ENCODE results near the gene B3GNT3. TPM values are rescaled to one million over a fixed set of nuclear protein-coding genes. Genes with fewer than 3 reads are reported as not detected.
"Not testable (repeated sequence)": the region's sequence is repeated elsewhere in the genome, so short reads cannot be mapped to it uniquely, and the experiment has no call there.

Gene B3GNT3
- total RNA-seq, 1 experiment from 2014 or later = 22.2 TPM

DNA sequence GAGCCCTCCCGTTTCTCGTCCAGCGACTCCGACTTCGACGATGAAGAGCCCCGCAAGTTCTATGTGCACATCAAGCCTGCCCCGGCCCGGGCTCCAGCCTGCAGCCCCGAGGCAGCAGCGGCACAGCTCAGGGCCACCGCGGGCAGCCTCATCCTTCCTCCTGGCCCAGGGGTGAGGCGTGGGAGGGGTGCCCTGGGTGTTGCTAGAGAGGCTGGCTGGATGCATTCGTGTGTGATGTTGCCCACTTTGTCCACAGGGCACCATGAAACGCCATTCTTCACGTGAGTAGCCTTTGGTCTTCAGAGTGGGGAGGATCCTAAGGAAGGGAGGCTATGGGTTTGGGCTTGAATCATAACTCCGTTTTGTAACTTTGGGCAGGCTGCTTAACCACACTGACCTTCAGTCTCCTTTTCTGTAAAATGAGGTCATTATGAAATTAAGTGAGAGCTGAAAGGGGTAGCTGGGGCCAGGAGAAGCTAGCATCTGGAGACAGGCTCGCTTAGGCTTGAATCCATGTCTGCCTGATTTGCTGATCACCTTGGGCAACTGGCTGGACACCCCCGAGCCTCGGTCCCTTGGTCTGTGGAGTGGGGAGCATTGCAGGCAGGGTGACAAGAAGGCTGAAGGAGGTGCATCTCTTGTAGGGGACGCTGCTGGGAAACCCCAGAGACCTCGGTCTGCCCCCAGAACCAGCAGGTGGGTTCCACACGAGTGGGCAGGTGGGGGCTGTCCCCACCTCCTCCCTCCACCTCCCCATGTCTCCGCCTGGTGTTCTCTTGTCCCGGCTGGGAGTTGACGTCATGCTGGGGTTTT, 18.7 kb upstream of the B3GNT3 start:
- H3K4me3 ChIP-seq (replicated peaks in 1 of 2; ENCODE audit: low read depth in 1 of 2, low read length in 2 of 2) = no peak overlapping the region
- ChIA-PET RAD21 (ENCODE audit: low non-redundant PET in 1 of 2, low total read pairs in 2 of 2, uncharacterized antibody in 2 of 2, unreplicated experiment in 2 of 2) (no interaction called here), CTCF (interaction anchor here (0.5 to 3.5 kb wide), 2 partner anchors 10 to 170 kb away, joined by 3 to 29 read pairs; no protein-coding TSS in a partner anchor), POLR2A (interaction anchor here (1.0 kb wide), 1 partner anchor 83 kb away, joined by 3 read pairs; the partner anchor contains the start of gene RPL18A)
- H3K9me2 ChIP-seq (ENCODE audit: insufficient read depth) = no peaks in the 10 kb centered on the region
- H3K9me3 ChIP-seq (ENCODE audit: control insufficient read depth in 1 of 2, insufficient read depth in 1 of 2, low read depth in 1 of 2, low read length in 2 of 2) = no peaks in the 10 kb centered on the region
- no peaks in the 10 kb centered on the region for H3K36me3 ChIP-seq (ENCODE audit: control insufficient read depth in 1 of 2, insufficient read depth in 2 of 2, low read length in 2 of 2)
- DNase-seq (ENCODE audit: low read depth, low spot score) = no peak
- ATAC-seq = no peak
- TF ChIP-seq, protein P1, sequence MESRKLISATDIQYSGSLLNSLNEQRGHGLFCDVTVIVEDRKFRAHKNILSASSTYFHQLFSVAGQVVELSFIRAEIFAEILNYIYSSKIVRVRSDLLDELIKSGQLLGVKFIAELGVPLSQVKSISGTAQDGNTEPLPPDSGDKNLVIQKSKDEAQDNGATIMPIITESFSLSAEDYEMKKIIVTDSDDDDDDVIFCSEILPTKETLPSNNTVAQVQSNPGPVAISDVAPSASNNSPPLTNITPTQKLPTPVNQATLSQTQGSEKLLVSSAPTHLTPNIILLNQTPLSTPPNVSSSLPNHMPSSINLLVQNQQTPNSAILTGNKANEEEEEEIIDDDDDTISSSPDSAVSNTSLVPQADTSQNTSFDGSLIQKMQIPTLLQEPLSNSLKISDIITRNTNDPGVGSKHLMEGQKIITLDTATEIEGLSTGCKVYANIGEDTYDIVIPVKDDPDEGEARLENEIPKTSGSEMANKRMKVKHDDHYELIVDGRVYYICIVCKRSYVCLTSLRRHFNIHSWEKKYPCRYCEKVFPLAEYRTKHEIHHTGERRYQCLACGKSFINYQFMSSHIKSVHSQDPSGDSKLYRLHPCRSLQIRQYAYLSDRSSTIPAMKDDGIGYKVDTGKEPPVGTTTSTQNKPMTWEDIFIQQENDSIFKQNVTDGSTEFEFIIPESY (IDR thresholded peaks at IDR 0.05; ENCODE audit: extremely low read depth, insufficient replicate concordance, low read length) = no peak
- no peak overlapping the region for H3K27ac ChIP-seq (ENCODE audit: low read depth, low read length)
- H3K79me2 ChIP-seq (ENCODE audit: insufficient read depth, low read length) = no peaks in the 10 kb centered on the region
- H3K4me1 ChIP-seq (ENCODE audit: control insufficient read depth in 1 of 2, insufficient read depth in 2 of 2, low read length in 2 of 2) = peaks cover 22 to 42% of the 10 kb centered on the region in 2 experiments
- no peak overlapping the region for H3K4me2 ChIP-seq (ENCODE audit: low read length)
- no TSS peak for BruUV-seq (replicated peaks)
- H3K27me3 ChIP-seq (ENCODE audit: insufficient read depth, low read length) = no peaks in the 10 kb centered on the region
- intact Hi-C loops (cut with micrococcal nuclease) = loop anchor here (1.0 to 5.0 kb wide), 5 partner anchors 74 to 323 kb away; partner anchors contain the start of genes CCDC124 and PGLS
- no peak overlapping the region for H3K9ac ChIP-seq (ENCODE audit: low read length)
- H2AFZ ChIP-seq (ENCODE audit: low read depth, low read length, poor library complexity, severe bottlenecking) = no peak overlapping the region
- H4K20me1 ChIP-seq (ENCODE audit: insufficient read depth) = no peaks in the 10 kb centered on the region

DNA sequence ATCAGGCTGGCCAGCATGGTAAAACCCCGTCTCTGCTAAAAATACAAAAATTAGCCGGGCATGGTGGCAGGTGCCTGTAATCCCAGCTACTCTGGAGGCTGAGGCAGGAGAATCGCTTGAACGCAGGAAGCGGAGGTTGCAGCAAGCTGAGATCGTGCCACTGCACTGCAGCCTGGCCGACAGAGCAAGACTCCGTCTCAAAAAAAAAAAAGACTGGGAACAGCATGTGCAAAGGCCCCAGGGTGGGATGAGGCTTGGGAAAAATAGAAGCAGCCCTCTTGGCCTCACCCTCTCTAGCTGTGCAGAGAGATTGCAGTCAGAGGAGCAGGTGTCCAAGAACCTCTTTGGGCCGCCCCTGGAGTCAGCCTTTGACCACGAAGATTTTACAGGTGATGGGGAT, 17.1 kb upstream of the B3GNT3 start:
- H3K79me2 ChIP-seq (ENCODE audit: insufficient read depth, low read length); H3K9ac ChIP-seq (ENCODE audit: low read length); H3K27me3 ChIP-seq (ENCODE audit: insufficient read depth, low read length); H2AFZ ChIP-seq (ENCODE audit: low read depth, low read length, poor library complexity, severe bottlenecking); ATAC-seq; BruUV-seq (replicated peaks); H3K36me3 ChIP-seq (ENCODE audit: control insufficient read depth in 1 of 2, insufficient read depth in 2 of 2, low read length in 2 of 2); DNase-seq (ENCODE audit: low read depth, low spot score); H3K9me3 ChIP-seq (ENCODE audit: control insufficient read depth in 1 of 2, insufficient read depth in 1 of 2, low read depth in 1 of 2, low read length in 2 of 2); RAD21 ChIA-PET (ENCODE audit: low non-redundant PET in 1 of 2, low total read pairs in 2 of 2, uncharacterized antibody in 2 of 2, unreplicated experiment in 2 of 2); H3K9me2 ChIP-seq (ENCODE audit: insufficient read depth); H4K20me1 ChIP-seq (ENCODE audit: insufficient read depth); H3K4me3 ChIP-seq (replicated peaks in 1 of 2; ENCODE audit: low read depth in 1 of 2, low read length in 2 of 2): not testable (repeated sequence)
- Histone ChIP-seq H3K4me1 (ENCODE audit: control insufficient read depth in 1 of 2, insufficient read depth in 2 of 2, low read length in 2 of 2) (peaks cover 22 to 42% of the 10 kb centered on the region in 2 experiments), H3K4me2 (ENCODE audit: low read length) (peak overlapping the region; percentile 100), H3K27ac (ENCODE audit: low read depth, low read length) (peak overlapping the region; percentile 3; the same call in 1 of the 2 replicates)
- intact Hi-C loops (cut with micrococcal nuclease) = loop anchor here (2.0 to 5.0 kb wide), 5 partner anchors 19 to 266 kb away; partner anchors contain the start of genes CCDC124 and PGLS
- POLR2A ChIA-PET = interaction anchor here (0.7 kb wide), 1 partner anchor 266 kb away, joined by 3 read pairs; the partner anchor contains the start of gene PGLS
- CTCF ChIA-PET = interaction anchor here (0.6 to 3.5 kb wide), 2 partner anchors 11 to 91 kb away, joined by 4 to 29 read pairs; no protein-coding TSS in a partner anchor

All from HCT116 (cell line).